Astrocyte of the spinal cord (primary cell): Measurements from ENCODE around the gene E2F3.
A peak's percentile ranks its signal among the peaks of the same experiment; 100 is the strongest.

ENCODE experiments used
- DNase-seq: peaks from one replicate; pipeline ENCODE4 v3.0.0; 2011; ENCODE audit warnings: low read depth, low spot score
- H3K4me3 ChIP-seq: 2 replicates; pipeline ENCODE4 v1.5.1; 2011; ENCODE audit warnings: low read depth, mild to moderate bottlenecking, low read length, moderate library complexity
- CTCF ChIP-seq: IDR thresholded peaks from 2 replicates; pipeline ENCODE4 v1.5.1; 2012; ENCODE audit warnings: low read depth, mild to moderate bottlenecking, low read length, inconsistent platforms
- in situ Hi-C: cut with HindIII; loops from 2 replicates; pipeline ENCODE4 v1.10.0; 2017; ENCODE audit warnings: low sequenced_read_pairs

Gene E2F3

GRCh38 chr6:20540683-20541082, 139.0 kb downstream of the E2F3 start:
- in situ Hi-C loops: no loop called here
- peak; percentile 11 for DNase-seq
- TF ChIP-seq CTCF: no peak
- no peak overlapping the region for H3K4me3 ChIP-seq

- TF ChIP-seq CTCF: no peak
- in situ Hi-C loops: no loop called here
- no peak for DNase-seq
- no peak overlapping the region for H3K4me3 ChIP-seq
Measured at GRCh38 chr6:20541382-20541781, 139.7 kb downstream of the E2F3 start.

- no peak for TF ChIP-seq CTCF
- in situ Hi-C loops: no loop called here
- no peak overlapping the region for H3K4me3 ChIP-seq
- peak; percentile 84 for DNase-seq
Measured at GRCh38 chr6:20542927-20543602, 141.4 kb downstream of the E2F3 start.
